C4-2B (cell line): ENCODE measurements around the gene MARF1.

Experiments used
- CTCF ChIP-seq: fragments of 450-650 bp; conservative IDR thresholded peaks from 2 replicates; pipeline ENCODE4 v1.5.1; 2017; ENCODE audit warnings: mild to moderate bottlenecking
- ZFX ChIP-seq: fragments of 450-650 bp; IDR thresholded peaks from 2 replicates; pipeline ENCODE4 v1.6.1; 2017

GRCh38 chr16:15650698-15651171 lies 7.8 kb upstream of the MARF1 start:
- TF ChIP-seq CTCF (no peak), ZFX (no peak)
